Nephron (organoid): ENCODE data around the gene TAS2R13.

Experiments used
- H3K27ac Mint-ChIP-seq, 3 experiments: 2 replicates each; pipeline ENCODE4 v1.8.0; 2020; ENCODE audit warnings: mixed read lengths in 3 of 3, mild to moderate bottlenecking in 2 of 3, moderate library complexity in 1 of 3
- H3K27me3 Mint-ChIP-seq: 2 replicates; pipeline ENCODE4 v1.8.0; 2021; ENCODE audit warnings: low read depth, mild to moderate bottlenecking, moderate library complexity, mixed read lengths
- H3K36me3 Mint-ChIP-seq: 2 replicates; pipeline ENCODE4 v1.8.0; 2020; ENCODE audit warnings: low read depth, mixed read lengths
- H3K4me1 Mint-ChIP-seq: 2 replicates; pipeline ENCODE4 v1.8.0; 2020; ENCODE audit warnings: mixed read lengths
- H3K4me3 Mint-ChIP-seq, 3 experiments: 2 replicates each; pipeline ENCODE4 v1.8.0; 2020; ENCODE audit warnings: mild to moderate bottlenecking in 3 of 3, mixed read lengths in 3 of 3, moderate library complexity in 2 of 3
- H3K9me3 Mint-ChIP-seq: 2 replicates; pipeline ENCODE4 v1.8.0; 2020; ENCODE audit warnings: mixed read lengths
- CTCF ChIP-seq, 3 experiments: fragments of 200-600 bp; sonication (generic); IDR thresholded peaks; one replicate each; pipeline ENCODE4 v1.5.0; 2021; ENCODE audit warnings: antibody characterized with exemption in 3 of 3; ENCODE audit not compliant: unreplicated experiment in 3 of 3

TAS2R13 gene

GRCh38 chr12:10867381-10867780 lies 42.0 kb downstream of the TAS2R13 start:
- Mint-ChIP-seq H3K4me3 (no peak overlapping the region), H3K4me1 (no peaks in the 10 kb centered on the region), H3K9me3 (peaks cover 11% of the 10 kb centered on the region), H3K36me3 (peaks cover 44% of the 10 kb centered on the region), H3K27me3 (no peaks in the 10 kb centered on the region), H3K27ac (no peak overlapping the region)
- TF ChIP-seq CTCF (IDR thresholded peaks at IDR 0.05; ENCODE audit: unreplicated experiment in 3 of 3) = no peak

DNA sequence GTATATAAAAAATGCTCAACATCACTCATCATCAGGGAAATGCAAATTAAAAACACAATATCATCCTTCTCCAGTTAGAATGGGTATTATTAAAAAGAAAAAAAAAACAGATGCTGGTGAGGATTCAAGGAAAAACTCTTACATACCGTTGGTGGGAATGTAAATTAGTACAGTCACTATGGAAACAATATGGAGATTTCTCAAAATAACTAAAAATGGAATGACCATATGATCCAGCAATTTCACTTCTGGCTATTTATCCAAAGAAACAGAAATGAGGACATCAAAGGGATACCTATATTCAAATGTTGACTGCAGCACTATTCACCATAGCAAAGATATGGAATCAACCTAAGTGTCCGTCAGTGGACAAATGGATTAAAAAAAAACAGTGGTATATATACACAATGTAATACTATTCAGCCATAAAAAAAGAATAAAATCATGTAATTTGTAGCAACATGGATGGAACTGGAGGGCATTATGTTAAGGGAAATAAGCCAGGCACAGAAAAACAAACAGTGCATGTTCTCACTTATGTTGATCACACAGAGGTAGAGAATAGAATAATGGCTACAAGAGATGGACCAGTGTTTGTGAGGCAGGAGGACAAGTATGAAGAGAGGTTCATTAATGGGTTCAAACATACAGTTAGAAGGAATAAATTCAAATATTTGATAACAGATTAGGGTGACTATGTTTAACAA lies 45.7 kb downstream of the TAS2R13 start:
- Mint-ChIP-seq H3K27me3 (no peaks in the 10 kb centered on the region), H3K4me3 (no peak overlapping the region), H3K9me3 (peaks cover 39% of the 10 kb centered on the region), H3K4me1 (no peaks in the 10 kb centered on the region), H3K27ac (no peak overlapping the region), H3K36me3 (peaks cover 73% of the 10 kb centered on the region)
- TF ChIP-seq CTCF (IDR thresholded peaks at IDR 0.05; ENCODE audit: unreplicated experiment in 3 of 3) = no peak

DNA sequence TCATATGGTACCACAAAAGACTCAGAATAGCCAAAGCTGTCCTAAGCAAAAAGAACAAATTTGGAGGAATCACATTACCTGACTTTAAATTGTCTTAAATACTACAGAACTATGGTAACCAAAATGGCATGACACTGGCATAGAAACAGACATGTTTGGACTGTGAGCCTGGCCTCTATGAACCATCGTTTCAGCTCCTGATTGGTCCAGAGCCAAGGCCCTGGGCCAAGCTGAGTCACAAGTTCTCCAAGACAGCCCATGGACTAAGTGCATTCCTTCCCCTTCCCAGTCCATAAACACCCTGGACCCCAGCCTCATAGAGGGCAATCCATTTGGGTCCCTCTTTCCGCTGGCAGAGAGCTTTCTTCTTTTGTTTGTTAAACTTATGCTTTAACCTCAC lies 48.0 kb downstream of the TAS2R13 start:
- no peak for TF ChIP-seq CTCF (IDR thresholded peaks at IDR 0.05; ENCODE audit: unreplicated experiment in 3 of 3)
- H3K27me3 Mint-ChIP-seq = no peaks in the 10 kb centered on the region

More for the DNA sequence above, 48.0 kb downstream of the TAS2R13 start:
- no peak overlapping the region for H3K27ac Mint-ChIP-seq
- peaks cover 60% of the 10 kb centered on the region for H3K9me3 Mint-ChIP-seq
- H3K36me3 Mint-ChIP-seq = peaks cover 75% of the 10 kb centered on the region
- H3K4me3 Mint-ChIP-seq = no peak overlapping the region
- H3K4me1 Mint-ChIP-seq = no peaks in the 10 kb centered on the region
